Ureter (tissue), 1 donor: ENCODE results near the gene ZNF605. TPM values are rescaled to one million over a fixed set of nuclear protein-coding genes. Genes with fewer than 3 reads are reported as not detected.
"Not testable (repeated sequence)": the region's sequence is repeated elsewhere in the genome, so short reads cannot be mapped to it uniquely, and the experiment has no call there.

Source experiments
- DNase-seq: peaks from one replicate; pipeline ENCODE4 v3.0.0-alpha.2; 2020; ENCODE audit warnings: low spot score
- total RNA-seq: library from RNA; stranded (reverse); gene quantifications from one replicate; pipeline ENCODE4 v1.2.4, GENCODE V29; 2023
- donor health status: DM: yes; HTN: yes; CAD: no.

The ZNF605 gene
- total RNA-seq, 1 donor from 2014 or later: 24.4 TPM

- no peak for DNase-seq
Observed at GRCh38 chr12:132949936-132950837, 5.9 kb downstream of the ZNF605 start.

- no peak for DNase-seq
Observed at GRCh38 chr12:132948146-132949066, 7.7 kb downstream of the ZNF605 start.

- no peak for DNase-seq
Observed at GRCh38 chr12:132946246-132946820, 9.8 kb downstream of the ZNF605 start.

GRCh38 chr12:132945806-132946205, 10.3 kb downstream of the ZNF605 start:
- no peak for DNase-seq

GRCh38 chr12:132942611-132943010, 13.5 kb downstream of the ZNF605 start:
- no peak for DNase-seq

GRCh38 chr12:132941336-132941954, 14.7 kb downstream of the ZNF605 start:
- DNase-seq: no peak

- DNase-seq: no peak
Observed at GRCh38 chr12:132940071-132940719, 15.9 kb downstream of the ZNF605 start.

GRCh38 chr12:132938807-132939206, 17.3 kb downstream of the ZNF605 start:
- not testable (repeated sequence) for DNase-seq

- DNase-seq: no peak
Observed at GRCh38 chr12:132937476-132937875, 18.6 kb downstream of the ZNF605 start.

GRCh38 chr12:132936921-132937320, 19.2 kb downstream of the ZNF605 start:
- not testable (repeated sequence) for DNase-seq

- no peak for DNase-seq
Observed at GRCh38 chr12:132936163-132936562, 19.9 kb downstream of the ZNF605 start.

GRCh38 chr12:132926415-132926833, 29.7 kb downstream of the ZNF605 start:
- DNase-seq: no peak

- DNase-seq: no peak
Observed at GRCh38 chr12:132925597-132926414, 30.3 kb downstream of the ZNF605 start.

- DNase-seq: no peak
Observed at GRCh38 chr12:132924356-132924755, 31.8 kb downstream of the ZNF605 start.

- no peak for DNase-seq
Observed at GRCh38 chr12:132923356-132923909, 32.7 kb downstream of the ZNF605 start.

GRCh38 chr12:132922676-132923075, 33.4 kb downstream of the ZNF605 start:
- no peak for DNase-seq

- DNase-seq: no peak
Observed at GRCh38 chr12:132921685-132922084, 34.4 kb downstream of the ZNF605 start.

- DNase-seq: no peak
Observed at GRCh38 chr12:132918680-132919079, 37.4 kb downstream of the ZNF605 start.

- DNase-seq: no peak
Observed at GRCh38 chr12:132909030-132909368, 47.1 kb downstream of the ZNF605 start.
